Bronchial epithelial cell (primary cell): ENCODE data around the gene CC2D2A. TPM values are rescaled to one million over a fixed set of nuclear protein-coding genes. Genes with fewer than 3 reads are reported as not detected.

Source experiments
- DNase-seq: peaks from one replicate; pipeline ENCODE4 v3.0.0-alpha.2; 2010; ENCODE audit warnings: low read depth
- FAIRE-seq: peaks from 2 replicates; lab custom pipeline; 2011; peaks lifted over from hg19 to GRCh38; lab: Jason Lieb, UNC
- H3K27me3 ChIP-seq: 2 replicates; pipeline ENCODE4 v1.5.1; 2011; ENCODE audit warnings: low read length; ENCODE audit not compliant: control insufficient read depth, insufficient read depth
- H3K36me3 ChIP-seq: 2 replicates; pipeline ENCODE4 v1.5.1; 2011; ENCODE audit warnings: low read length; ENCODE audit not compliant: control insufficient read depth, insufficient read depth
- H3K4me3 ChIP-seq: 2 replicates; pipeline ENCODE4 v1.5.1; 2011; ENCODE audit warnings: mild to moderate bottlenecking, low read depth, low read length, control low read depth
- CTCF ChIP-seq: IDR thresholded peaks from 2 replicates; pipeline ENCODE4 v1.5.1; 2011; ENCODE audit warnings: mild to moderate bottlenecking, moderate library complexity, low read length, control low read depth, inconsistent platforms; ENCODE audit not compliant: insufficient read depth, severe bottlenecking
- total RNA-seq: library from RNA; depleted of rRNA; stranded (reverse); fragments of >200 nt; gene quantifications from 2 replicates; pipeline ENCODE4 v1.2.1, GENCODE V29; 2014

CC2D2A gene
- total RNA-seq, 1 donor from 2014 or later, result 5.8 TPM

- TF ChIP-seq CTCF, result no peak
- H3K36me3 ChIP-seq, result no peaks in the 10 kb centered on the region
- no peak overlapping the region for H3K4me3 ChIP-seq
- DNase-seq, result no peak
- no peaks in the 10 kb centered on the region for H3K27me3 ChIP-seq
- no peak for FAIRE-seq
Measured at GRCh38 chr4:15443371-15444160, 26.1 kb upstream of the CC2D2A start.

- FAIRE-seq (no peak), DNase-seq (no peak)
- no peak overlapping the region for H3K4me3 ChIP-seq
- no peaks in the 10 kb centered on the region for H3K36me3 ChIP-seq
- TF ChIP-seq CTCF, result no peak
- no peaks in the 10 kb centered on the region for H3K27me3 ChIP-seq
Measured at GRCh38 chr4:15444276-15444675, 25.4 kb upstream of the CC2D2A start.

GRCh38 chr4:15444879-15445547, 24.7 kb upstream of the CC2D2A start:
- Histone ChIP-seq H3K4me3 (no peak overlapping the region), H3K36me3 (no peaks in the 10 kb centered on the region), H3K27me3 (no peaks in the 10 kb centered on the region)
- DNase-seq (peak; percentile 79), FAIRE-seq (no peak)
- no peak for TF ChIP-seq CTCF

- FAIRE-seq (peak; percentile 73), DNase-seq (no peak)
- Histone ChIP-seq H3K4me3 (no peak overlapping the region), H3K36me3 (no peaks in the 10 kb centered on the region), H3K27me3 (no peaks in the 10 kb centered on the region)
- TF ChIP-seq CTCF, result no peak
Measured at GRCh38 chr4:15451181-15451865, 18.4 kb upstream of the CC2D2A start.

GRCh38 chr4:15451866-15452765, 17.6 kb upstream of the CC2D2A start:
- peak; percentile 89 for DNase-seq
- FAIRE-seq, result peak; percentile 81

More at GRCh38 chr4:15451866-15452765, 17.6 kb upstream of the CC2D2A start:
- no peak for TF ChIP-seq CTCF
- H3K27me3 ChIP-seq, result no peaks in the 10 kb centered on the region
- H3K36me3 ChIP-seq, result no peaks in the 10 kb centered on the region
- no peak overlapping the region for H3K4me3 ChIP-seq
